Endothelial cell (in vitro differentiated cells): Measurements from ENCODE around the gene TCEANC. TPM values are rescaled to one million over a fixed set of nuclear protein-coding genes. Genes with fewer than 3 reads are reported as not detected.

Experiments used
- DNase-seq: peaks from one replicate; pipeline ENCODE4 v3.0.0; 2021; ENCODE audit warnings: low spot score
- H3K27ac Mint-ChIP-seq: one replicate; pipeline ENCODE4 v1.8.0; 2021; ENCODE audit warnings: mixed read lengths, inconsistent platforms; ENCODE audit not compliant: unreplicated experiment
- H3K27me3 Mint-ChIP-seq: one replicate; pipeline ENCODE4 v1.8.0; 2021; ENCODE audit warnings: mild to moderate bottlenecking, moderate library complexity, mixed read lengths, inconsistent platforms; ENCODE audit not compliant: unreplicated experiment
- H3K36me3 Mint-ChIP-seq: one replicate; pipeline ENCODE4 v1.8.0; 2021; ENCODE audit warnings: mild to moderate bottlenecking, low read depth, mixed read lengths, inconsistent platforms; ENCODE audit not compliant: unreplicated experiment
- H3K4me1 Mint-ChIP-seq: one replicate; pipeline ENCODE4 v1.8.0; 2021; ENCODE audit warnings: mild to moderate bottlenecking, mixed read lengths, inconsistent platforms; ENCODE audit not compliant: unreplicated experiment
- H3K4me3 Mint-ChIP-seq: one replicate; pipeline ENCODE4 v1.8.0; 2021; ENCODE audit warnings: mild to moderate bottlenecking, mixed read lengths, inconsistent platforms; ENCODE audit not compliant: unreplicated experiment
- H3K9me3 Mint-ChIP-seq: one replicate; pipeline ENCODE4 v1.8.0; 2021; ENCODE audit warnings: mixed read lengths, inconsistent platforms; ENCODE audit not compliant: unreplicated experiment
- CTCF ChIP-seq: fragments of 200-600 bp; sonication (generic); IDR thresholded peaks from one replicate; pipeline ENCODE4 v1.5.0; 2021; ENCODE audit warnings: antibody characterized with exemption; ENCODE audit not compliant: unreplicated experiment
- total RNA-seq: library from RNA; stranded (reverse); fragmentation: NEBNext Ultra II Directional; extraction: Animal tissue kit (Norgen Biotek cat#: 25700); gene quantifications from one replicate; pipeline ENCODE4 v1.2.1, GENCODE V29; 2021; ENCODE audit not compliant: unreplicated experiment

TCEANC gene
- total RNA-seq, 1 donor from 2014 or later = 3.8 TPM

GRCh38 chrX:13655674-13656073 lies 2.7 kb downstream of the TCEANC start:
- no peak for DNase-seq
- Mint-ChIP-seq H3K4me1 (no peaks in the 10 kb centered on the region), H3K27me3 (no peaks in the 10 kb centered on the region), H3K9me3 (no peaks in the 10 kb centered on the region), H3K36me3 (no peaks in the 10 kb centered on the region), H3K4me3 (no peak overlapping the region), H3K27ac (no peak overlapping the region)
- no peak for TF ChIP-seq CTCF

GRCh38 chrX:13658602-13659001 lies 5.7 kb downstream of the TCEANC start:
- DNase-seq = no peak
- H3K27ac Mint-ChIP-seq = no peak overlapping the region
- H3K4me1 Mint-ChIP-seq = no peaks in the 10 kb centered on the region
- no peaks in the 10 kb centered on the region for H3K36me3 Mint-ChIP-seq
- H3K27me3 Mint-ChIP-seq = no peaks in the 10 kb centered on the region
- peak; percentile 62 for TF ChIP-seq CTCF
- no peak overlapping the region for H3K4me3 Mint-ChIP-seq
- H3K9me3 Mint-ChIP-seq = no peaks in the 10 kb centered on the region

GRCh38 chrX:13659063-13659462 lies 6.1 kb downstream of the TCEANC start:
- no peak overlapping the region for H3K27ac Mint-ChIP-seq
- H3K9me3 Mint-ChIP-seq = no peaks in the 10 kb centered on the region
- TF ChIP-seq CTCF = no peak
- DNase-seq = no peak
- H3K27me3 Mint-ChIP-seq = no peaks in the 10 kb centered on the region
- no peaks in the 10 kb centered on the region for H3K4me1 Mint-ChIP-seq
- H3K4me3 Mint-ChIP-seq = no peak overlapping the region
- no peaks in the 10 kb centered on the region for H3K36me3 Mint-ChIP-seq

GRCh38 chrX:13661735-13662288 lies 8.9 kb downstream of the TCEANC start:
- H3K27ac Mint-ChIP-seq = no peak overlapping the region
- DNase-seq = no peak
- no peaks in the 10 kb centered on the region for H3K9me3 Mint-ChIP-seq
- TF ChIP-seq CTCF = no peak
- H3K4me1 Mint-ChIP-seq = no peaks in the 10 kb centered on the region
- no peaks in the 10 kb centered on the region for H3K36me3 Mint-ChIP-seq
- no peak overlapping the region for H3K4me3 Mint-ChIP-seq
- H3K27me3 Mint-ChIP-seq = peaks cover 1% of the 10 kb centered on the region

- H3K4me3 Mint-ChIP-seq = no peak overlapping the region
- DNase-seq = no peak
- H3K36me3 Mint-ChIP-seq = no peaks in the 10 kb centered on the region
- peaks cover 1% of the 10 kb centered on the region for H3K27me3 Mint-ChIP-seq
- TF ChIP-seq CTCF = no peak
- H3K9me3 Mint-ChIP-seq = no peaks in the 10 kb centered on the region
- no peak overlapping the region for H3K27ac Mint-ChIP-seq
- H3K4me1 Mint-ChIP-seq = no peaks in the 10 kb centered on the region
Measured at GRCh38 chrX:13662355-13662791, 9.4 kb downstream of the TCEANC start.
